Measurements from ENCODE around the gene AKAIN1.

The AKAIN1 gene

DNA sequence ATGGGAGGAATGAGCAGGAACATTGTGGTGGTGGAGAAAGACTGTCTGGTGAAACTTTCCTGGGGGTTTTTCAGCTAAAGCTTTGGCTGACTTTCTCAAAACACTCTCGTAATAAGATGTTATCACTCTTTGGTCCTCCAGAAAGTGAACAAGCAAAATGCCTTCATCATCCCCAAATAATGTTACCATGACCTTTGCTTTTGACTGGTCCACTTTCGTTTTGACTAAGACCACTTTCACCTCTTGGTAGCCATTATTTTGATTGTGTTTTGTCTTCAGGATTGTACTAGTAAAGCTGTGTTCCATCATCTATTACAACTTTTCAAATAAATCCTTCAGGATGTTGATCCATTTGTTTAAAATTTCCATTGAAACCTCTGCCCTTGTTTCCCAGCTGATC lies 103.2 kb downstream of the AKAIN1 start:
- no peak for DNase-seq (ENCODE audit: low spot score)

Data from AG08395 (cell line).